K562 (cell line): ENCODE measurements around the gene ARHGAP23. TPM values are rescaled to one million over a fixed set of nuclear protein-coding genes. Genes with fewer than 3 reads are reported as not detected.

ENCODE experiments used
- ATAC-seq: fragments of 200-7000 bp; cut with Tn5 transposase; 3 replicates; pipeline ENCODE4 v1.9.1; 2020; ENCODE audit warnings: moderate library complexity
- BruUV-seq: library from RNA; stranded (reverse); fragments of 400-500 nt; replicated peaks from 2 replicates; lab custom pipeline; 2021; lab: Mats Ljungman, UMichigan
- CTCF ChIA-PET: fragments of 300-600 bp; formaldehyde crosslinking; extraction: SDS; loops from one replicate; lab custom pipeline; 2021; ENCODE audit warnings: low intra/inter-chr PET ratio; lab: Yijun Ruan, JAX
- POLR2A ChIA-PET: fragments of 300-600, 350-650 bp; sonication (Branson Sonifier 250); formaldehyde crosslinking; extraction: SDS; loops from one replicate; lab custom pipeline; 2021; ENCODE audit warnings: antibody characterized with exemption, inconsistent platforms; lab: Yijun Ruan, JAX
- DNase-seq, 4 experiments: peaks; one replicate each; pipeline versions ENCODE4 v3.0.0 to v3.0.0-alpha.2; 2011 to 2018; ENCODE audit warnings: low spot score in 3 of 4, mixed read lengths in 3 of 4; ENCODE audit errors: extremely low read depth in 1 of 4
- FAIRE-seq: peaks from 2 replicates; lab custom pipeline; 2011; peaks lifted over from hg19 to GRCh38; lab: Jason Lieb, UNC
- H2AFZ ChIP-seq: 2 replicates; pipeline ENCODE4 v1.6.0; 2011; ENCODE audit warnings: low read depth, low read length, control low read depth, inconsistent platforms
- H3K27ac ChIP-seq: fragments of 200-600 bp; 3 replicates; pipeline ENCODE4 v1.8.0; 2011; ENCODE audit warnings: low read depth, mild to moderate bottlenecking, control low read depth, inconsistent platforms, low read length, moderate library complexity, mixed read lengths; ENCODE audit errors: extremely low read depth
- H3K27me3 ChIP-seq, 2 experiments: fragments of 300-600 bp in 1 of 2; 2 replicates in 1 of 2; 3 replicates in 1 of 2; pipeline versions ENCODE4 v1.6.0 to v1.8.0; 2011; ENCODE audit warnings: inconsistent platforms in 2 of 2, low read length in 2 of 2, mild to moderate bottlenecking in 1 of 2, mixed read lengths in 1 of 2, moderate library complexity in 1 of 2; ENCODE audit not compliant: control insufficient read depth in 2 of 2, insufficient read depth in 2 of 2
- H3K36me3 ChIP-seq: fragments of 300-600 bp; 3 replicates; pipeline ENCODE4 v1.8.0; 2011; ENCODE audit warnings: mild to moderate bottlenecking, low read length, inconsistent platforms; ENCODE audit not compliant: control insufficient read depth, insufficient read depth
- H3K4me1 ChIP-seq, 2 experiments: fragments of 200-600 bp in 1 of 2; replicated peaks in 1 of 2; 2 replicates in 1 of 2; 3 replicates in 1 of 2; pipeline versions ENCODE4 v1.5.1 to v1.8.0; 2011; ENCODE audit warnings: inconsistent platforms in 2 of 2, low read length in 2 of 2, mild to moderate bottlenecking in 1 of 2, mixed read lengths in 1 of 2, moderate library complexity in 1 of 2; ENCODE audit not compliant: control insufficient read depth in 2 of 2, insufficient read depth in 2 of 2
- H3K4me2 ChIP-seq: 2 replicates; pipeline ENCODE4 v1.6.1; 2011; ENCODE audit warnings: low read length, control low read depth, inconsistent platforms, mixed read lengths; ENCODE audit not compliant: insufficient read depth
- H3K4me3 ChIP-seq: fragments of 200-600 bp; sonication (generic), shearing (Covaris generic); 2 replicates; pipeline ENCODE4 v1.5.1; 2016; ENCODE audit warnings: control low read depth, inconsistent platforms
- H3K79me2 ChIP-seq: fragments of 200-600 bp; 3 replicates; pipeline ENCODE4 v1.8.0; 2011; ENCODE audit warnings: low read length, inconsistent platforms; ENCODE audit not compliant: control insufficient read depth, insufficient read depth
- H3K9ac ChIP-seq, 2 experiments: 2 replicates each; pipeline versions ENCODE4 v1.6.0 to v1.6.1; 2011; ENCODE audit warnings: low read depth in 2 of 2, low read length in 2 of 2, control low read depth in 1 of 2, inconsistent platforms in 1 of 2, mild to moderate bottlenecking in 1 of 2, mixed read lengths in 1 of 2; ENCODE audit not compliant: insufficient read depth in 1 of 2
- H3K9me1 ChIP-seq: one replicate; pipeline ENCODE4 v1.6.0; 2011; ENCODE audit warnings: inconsistent platforms, mild to moderate bottlenecking, low read length, moderate library complexity; ENCODE audit not compliant: control insufficient read depth, insufficient read depth
- H3K9me3 ChIP-seq: replicated peaks from 2 replicates; pipeline ENCODE4 v1.5.1; 2011; ENCODE audit warnings: low read depth, low read length, inconsistent platforms; ENCODE audit not compliant: control insufficient read depth, insufficient read depth
- H4K20me1 ChIP-seq: replicated peaks from 2 replicates; pipeline ENCODE4 v1.6.1; 2011; ENCODE audit warnings: low read length, inconsistent platforms, mixed read lengths; ENCODE audit not compliant: control insufficient read depth, insufficient read depth
- KDM5B ChIP-seq: fragments of 200-600 bp; sonication (generic); IDR thresholded peaks from 2 replicates; pipeline ENCODE4 v1.6.1; 2012; ENCODE audit warnings: low read depth, mild to moderate bottlenecking, moderate library complexity, low read length, control low read depth, inconsistent platforms; ENCODE audit not compliant: insufficient replicate concordance
- WGBS: fragments of 100-300 bp; shearing (Covaris generic); methylation state at CpG from one replicate; pipeline ENCODE4 v1.1.6; 2016; ENCODE audit warnings: low coverage, mixed read lengths; ENCODE audit not compliant: insufficient coverage; ENCODE audit errors: missing lambda C conversion rate; 5-methylcytosine and 5-hydroxymethylcytosine counted together
- in situ Hi-C: fragments of 300-500 bp; cut with MboI; formaldehyde crosslinking; loops from 4 replicates; pipeline ENCODE4 v1.15.0; 2018; ENCODE audit warnings: inconsistent platforms, mixed read lengths
- intact Hi-C: fragments of 100-400 bp; cut with micrococcal nuclease; formaldehyde crosslinking; loops from 2 replicates; pipeline ENCODE4 v1.14.2; 2022
- polyA plus RNA-seq, 8 experiments: library from polyadenylated mRNA; depleted of rRNA in 4 of 8; stranded (reverse) in 5 of 8; unstranded in 3 of 8; fragments of >200 nt; fragmentation: Nextera tagmentation in 2 of 8; fragmentation: Illumina TruSeq in 1 of 8; extraction: Ambion mirVana in 2 of 8; extraction: Trizol in 1 of 8; gene quantifications; 2 replicates each; pipeline versions ENCODE4 v1.2.1 to v1.2.3, GENCODE V29; 2011 to 2014; ENCODE audit warnings: inconsistent platforms in 1 of 8, missing spikeins in 1 of 8
- total RNA-seq, 7 experiments: library from RNA; depleted of rRNA in 6 of 7; stranded (reverse); fragments of >200 nt in 6 of 7; fragmentation: Illumina TruSeq in 2 of 7; extraction: Trizol in 2 of 7; gene quantifications; 2 replicates each; pipeline versions ENCODE4 v1.2.1 to v1.2.3, GENCODE V29; 2011 to 2021; ENCODE audit warnings: low replicate concordance in 1 of 7
- TF ChIP-seq, protein P1 (sequence below): fragments of 250-450 bp; sonication (Bioruptor Pico); IDR thresholded peaks from 2 replicates; pipeline ENCODE4 v1.8.0; 2021; ENCODE audit warnings: moderate library complexity, mild to moderate bottlenecking, inconsistent platforms

The ARHGAP23 gene
- total and polyA plus RNA-seq, 9 of the 15 experiments (the other 6 are each of a cell fraction or from before 2014, with no cell fraction given) = 0.01 to 2.7 (median 0.70) TPM

DNA sequence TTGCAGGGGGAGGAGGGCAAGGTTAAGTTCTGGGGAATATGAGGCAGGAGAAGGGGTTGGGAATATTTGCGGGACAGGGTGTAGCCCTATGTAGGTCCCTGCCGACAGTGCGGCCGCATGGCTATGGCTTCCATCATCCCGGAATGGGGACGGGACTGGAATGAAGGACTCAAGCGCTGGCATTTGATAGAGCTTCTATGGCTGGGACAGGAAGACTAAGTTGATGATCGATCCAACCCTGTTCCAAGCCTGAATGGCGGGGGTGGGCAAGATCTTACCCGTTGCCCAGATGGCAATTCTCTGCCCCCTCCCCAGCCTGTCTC is 130.4 kb downstream of the ARHGAP23 start:
- Histone ChIP-seq H3K9ac (peak overlapping the region in 1 of 2 experiments; percentile 76; a peak in 1 of 4 replicates), H3K9me1 (no peaks in the 10 kb centered on the region), H3K27ac (no peak overlapping the region), H4K20me1 (peaks cover 27% of the 10 kb centered on the region), H3K4me1 (peaks cover 19 to 52% of the 10 kb centered on the region in 2 experiments), H3K36me3 (no peaks in the 10 kb centered on the region), H2AFZ (peak overlapping the region; percentile 91), H3K79me2 (no peaks in the 10 kb centered on the region), H3K27me3 (peaks cover 14 to 39% of the 10 kb centered on the region in 2 experiments; a peak in 4 of 5 replicates), H3K9me3 (no peaks in the 10 kb centered on the region), H3K4me2 (peak overlapping the region; percentile 71), H3K4me3 (no peak overlapping the region)
- in situ Hi-C loops = loop anchor here (5.0 kb wide), 1 partner anchor 104 kb away; no protein-coding TSS in a partner anchor
- WGBS = 26% methylated on average over 7 of the region's 10 CpGs
- FAIRE-seq (no peak), DNase-seq (no peak), ATAC-seq (no peak)
- intact Hi-C loops = loop anchor here (1.0 to 5.0 kb wide), 3 partner anchors 22 to 44 kb away; no protein-coding TSS in a partner anchor
- BruUV-seq = no TSS peak
- ChIA-PET POLR2A (interaction anchor here (0.5 to 2.2 kb wide), 8 partner anchors 9 to 109 kb away, joined by 3 to 6 read pairs (median 3); no protein-coding TSS in a partner anchor), CTCF (interaction anchor here (0.7 to 2.9 kb wide), 4 partner anchors 26 to 109 kb away, joined by 3 to 17 read pairs (median 7); partner anchors contain the start of gene SRCIN1)
- TF ChIP-seq, protein P1, sequence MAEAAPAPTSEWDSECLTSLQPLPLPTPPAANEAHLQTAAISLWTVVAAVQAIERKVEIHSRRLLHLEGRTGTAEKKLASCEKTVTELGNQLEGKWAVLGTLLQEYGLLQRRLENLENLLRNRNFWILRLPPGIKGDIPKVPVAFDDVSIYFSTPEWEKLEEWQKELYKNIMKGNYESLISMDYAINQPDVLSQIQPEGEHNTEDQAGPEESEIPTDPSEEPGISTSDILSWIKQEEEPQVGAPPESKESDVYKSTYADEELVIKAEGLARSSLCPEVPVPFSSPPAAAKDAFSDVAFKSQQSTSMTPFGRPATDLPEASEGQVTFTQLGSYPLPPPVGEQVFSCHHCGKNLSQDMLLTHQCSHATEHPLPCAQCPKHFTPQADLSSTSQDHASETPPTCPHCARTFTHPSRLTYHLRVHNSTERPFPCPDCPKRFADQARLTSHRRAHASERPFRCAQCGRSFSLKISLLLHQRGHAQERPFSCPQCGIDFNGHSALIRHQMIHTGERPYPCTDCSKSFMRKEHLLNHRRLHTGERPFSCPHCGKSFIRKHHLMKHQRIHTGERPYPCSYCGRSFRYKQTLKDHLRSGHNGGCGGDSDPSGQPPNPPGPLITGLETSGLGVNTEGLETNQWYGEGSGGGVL (CRISPR knock-in tag) = no peak
- TF ChIP-seq KDM5B = peak; percentile 44
